GM19023 (cell line): ENCODE measurements around the gene SLC44A3.

Source experiments
- ATAC-seq: cut with Tn5 transposase; IDR thresholded peaks from one replicate; pipeline ENCODE4 v1.9.1; 2021; ENCODE audit warnings: mild to moderate bottlenecking, moderate library complexity; ENCODE audit not compliant: unreplicated experiment

SLC44A3 gene, protein sequence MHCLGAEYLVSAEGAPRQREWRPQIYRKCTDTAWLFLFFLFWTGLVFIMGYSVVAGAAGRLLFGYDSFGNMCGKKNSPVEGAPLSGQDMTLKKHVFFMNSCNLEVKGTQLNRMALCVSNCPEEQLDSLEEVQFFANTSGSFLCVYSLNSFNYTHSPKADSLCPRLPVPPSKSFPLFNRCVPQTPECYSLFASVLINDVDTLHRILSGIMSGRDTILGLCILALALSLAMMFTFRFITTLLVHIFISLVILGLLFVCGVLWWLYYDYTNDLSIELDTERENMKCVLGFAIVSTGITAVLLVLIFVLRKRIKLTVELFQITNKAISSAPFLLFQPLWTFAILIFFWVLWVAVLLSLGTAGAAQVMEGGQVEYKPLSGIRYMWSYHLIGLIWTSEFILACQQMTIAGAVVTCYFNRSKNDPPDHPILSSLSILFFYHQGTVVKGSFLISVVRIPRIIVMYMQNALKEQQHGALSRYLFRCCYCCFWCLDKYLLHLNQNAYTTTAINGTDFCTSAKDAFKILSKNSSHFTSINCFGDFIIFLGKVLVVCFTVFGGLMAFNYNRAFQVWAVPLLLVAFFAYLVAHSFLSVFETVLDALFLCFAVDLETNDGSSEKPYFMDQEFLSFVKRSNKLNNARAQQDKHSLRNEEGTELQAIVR

DNA sequence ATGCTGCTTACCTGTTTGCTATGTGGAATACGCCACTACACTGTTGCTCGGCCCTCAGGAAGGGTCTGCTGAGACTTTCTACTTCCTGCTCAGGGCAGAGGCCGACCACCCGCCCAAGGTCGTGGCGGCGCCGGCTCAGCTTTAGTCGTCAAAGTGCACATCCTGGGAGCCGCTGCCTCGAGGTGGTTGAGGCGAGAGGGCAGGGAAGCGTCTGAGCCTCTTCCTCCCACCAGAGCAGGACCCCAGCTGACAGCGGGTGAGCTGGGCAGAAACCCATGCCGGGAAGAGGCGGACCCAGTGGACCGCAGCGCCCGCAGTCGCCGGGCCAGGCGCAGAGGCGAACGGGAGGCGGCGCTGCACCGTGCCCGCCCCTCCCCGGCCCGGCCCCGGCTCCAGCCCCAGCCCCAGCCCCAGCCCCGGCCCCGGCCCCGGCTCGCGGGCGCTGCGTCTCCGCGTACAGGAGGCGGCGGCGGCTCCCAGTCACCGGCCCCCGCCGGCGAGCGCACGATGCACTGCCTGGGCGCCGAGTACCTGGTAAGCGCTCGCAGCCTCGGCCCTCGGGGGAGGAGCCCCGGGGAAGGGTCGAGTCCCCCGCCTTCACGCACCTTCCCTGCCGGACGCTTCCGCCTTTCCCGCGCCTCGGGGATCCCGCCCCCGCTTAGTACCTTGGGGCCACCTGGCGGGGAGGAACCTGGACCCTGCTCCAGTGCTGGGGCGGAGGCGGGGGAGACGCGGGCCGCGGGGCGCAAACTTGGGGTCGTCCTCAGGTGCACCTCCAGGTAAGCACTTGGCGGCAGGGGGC is at the start of gene SLC44A3:
TSS of gene SLC44A3 (plus strand) at position 413 of the 802 bp plus-strand sequence. CDS start at position 508, 95 bp downstream.
- no peak for ATAC-seq

DNA sequence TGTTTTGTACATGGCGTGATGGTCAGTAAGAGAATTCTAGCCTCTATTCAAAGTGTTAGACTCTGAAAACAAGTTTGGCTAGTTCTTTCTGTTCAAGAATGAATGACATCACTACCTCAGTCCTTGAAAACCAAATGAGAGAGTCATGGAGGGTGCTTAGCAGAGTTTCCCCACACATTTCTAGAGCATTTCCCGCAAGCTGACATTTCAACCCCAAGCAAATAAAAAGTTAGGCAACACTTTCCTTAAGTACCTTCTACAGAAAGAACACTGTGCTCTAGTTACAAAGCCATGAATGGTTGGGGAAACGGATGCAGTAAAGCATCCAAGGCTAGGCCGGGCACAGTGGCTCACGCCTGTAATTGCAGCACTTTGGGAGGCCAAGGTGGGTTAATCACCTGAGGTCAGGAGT is 47.9 kb upstream of the SLC44A3 start:
- no peak for ATAC-seq

DNA sequence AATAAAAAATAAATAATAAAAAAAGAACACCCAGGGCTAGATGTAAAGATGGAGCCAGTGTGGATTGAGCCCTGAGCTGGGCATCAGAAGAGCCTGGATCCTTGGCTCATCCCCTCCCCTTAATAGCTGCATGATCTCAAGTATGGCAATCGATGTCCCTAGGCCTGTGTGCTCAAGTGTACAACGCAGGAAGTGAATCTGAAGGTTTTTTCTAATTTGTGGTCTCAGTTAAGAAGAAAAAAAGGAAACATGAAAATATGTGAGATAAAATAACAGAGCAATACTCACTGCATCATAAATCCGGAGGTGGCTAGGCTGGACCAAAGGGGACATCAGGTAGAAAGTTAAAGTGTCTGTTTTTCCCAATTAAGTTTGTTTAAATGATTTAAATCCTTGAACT is 47.3 kb upstream of the SLC44A3 start:
- ATAC-seq: no peak

DNA sequence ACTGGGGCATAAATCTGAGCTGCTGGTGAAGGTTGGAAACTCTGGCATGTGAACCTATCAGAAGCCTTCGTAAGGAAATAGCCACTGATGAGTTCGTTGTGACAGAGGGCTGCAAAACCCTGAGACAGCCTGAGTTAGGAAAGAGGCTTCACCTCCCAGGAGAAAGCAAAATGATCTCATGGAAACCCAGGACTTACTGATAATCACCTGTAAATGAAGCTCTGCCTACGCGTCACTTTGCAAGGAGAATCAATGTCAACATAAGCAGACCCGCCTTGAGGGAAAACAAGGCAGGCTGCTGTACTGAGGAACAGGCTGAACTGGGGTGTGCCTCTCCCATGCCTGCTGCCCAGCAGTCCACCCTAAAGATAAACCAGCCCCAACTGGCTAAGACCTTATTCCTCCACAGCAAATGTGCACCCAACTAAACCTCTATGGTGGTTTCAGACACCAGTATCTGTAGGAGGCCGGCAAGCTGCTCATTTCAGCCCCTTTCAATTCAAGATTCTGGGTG is 46.8 kb upstream of the SLC44A3 start:
- no peak for ATAC-seq

DNA sequence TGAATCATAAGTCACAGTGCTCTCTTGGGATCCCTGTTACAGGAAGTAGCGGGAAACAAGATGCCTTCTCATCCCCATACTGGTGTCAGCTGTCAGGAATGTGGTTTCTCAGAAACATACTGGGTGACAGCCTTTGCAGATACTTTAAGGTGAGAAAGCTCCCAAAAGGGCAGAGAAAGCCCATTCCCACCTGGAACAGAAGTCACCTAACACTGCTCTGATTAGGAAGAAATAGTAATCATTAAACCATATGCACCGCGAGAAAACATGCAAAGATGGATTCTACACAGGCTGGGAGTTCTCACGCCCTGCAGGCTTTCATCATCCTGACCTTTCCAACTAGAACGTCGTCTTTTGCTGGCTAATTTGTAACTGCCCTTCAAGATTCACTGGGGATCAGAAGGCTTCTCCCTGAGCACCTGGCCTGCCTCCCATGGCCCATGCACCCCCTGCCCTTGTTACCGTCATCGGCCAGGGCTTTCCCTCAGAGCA is 46.2 kb upstream of the SLC44A3 start:
- no peak for ATAC-seq

DNA sequence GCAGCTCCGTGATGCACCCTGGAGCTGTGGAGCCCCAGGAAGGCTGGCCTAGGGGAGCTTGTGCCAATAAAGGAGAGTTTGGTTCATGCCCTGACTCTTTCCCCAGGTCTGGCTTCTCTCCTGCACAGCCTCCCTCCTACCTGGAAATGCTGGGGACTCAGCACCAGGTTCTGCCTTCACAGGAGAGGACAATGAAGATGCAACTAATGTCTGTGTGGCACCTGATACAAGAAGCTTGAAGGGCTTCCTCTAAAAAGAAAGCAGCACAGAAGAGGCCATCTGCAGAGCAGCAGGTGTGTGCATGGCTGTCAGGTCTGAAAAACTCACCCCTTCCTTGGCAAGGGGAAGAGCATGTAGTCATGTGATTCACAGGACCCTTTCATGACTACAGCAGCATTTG is 43.7 kb upstream of the SLC44A3 start:
- ATAC-seq: no peak

DNA sequence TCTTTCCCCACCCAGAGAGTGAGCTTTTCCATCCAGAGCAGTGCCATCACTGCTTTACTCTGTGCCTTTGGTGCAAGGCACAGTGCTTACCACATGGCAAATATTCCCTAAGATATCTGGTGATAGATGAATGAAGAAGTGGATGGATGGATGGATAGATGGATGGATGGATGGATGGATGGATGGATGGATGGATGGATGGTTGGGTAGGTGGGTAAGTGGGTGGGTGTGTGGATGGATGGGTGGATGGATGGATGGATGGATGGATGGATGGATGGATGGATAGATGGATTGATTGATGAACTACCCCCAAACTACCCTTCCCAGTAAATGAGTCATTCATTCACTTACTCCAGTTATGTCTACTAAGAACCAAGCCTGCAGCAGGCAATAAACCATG is 42.9 kb upstream of the SLC44A3 start:
- ATAC-seq: no peak

DNA sequence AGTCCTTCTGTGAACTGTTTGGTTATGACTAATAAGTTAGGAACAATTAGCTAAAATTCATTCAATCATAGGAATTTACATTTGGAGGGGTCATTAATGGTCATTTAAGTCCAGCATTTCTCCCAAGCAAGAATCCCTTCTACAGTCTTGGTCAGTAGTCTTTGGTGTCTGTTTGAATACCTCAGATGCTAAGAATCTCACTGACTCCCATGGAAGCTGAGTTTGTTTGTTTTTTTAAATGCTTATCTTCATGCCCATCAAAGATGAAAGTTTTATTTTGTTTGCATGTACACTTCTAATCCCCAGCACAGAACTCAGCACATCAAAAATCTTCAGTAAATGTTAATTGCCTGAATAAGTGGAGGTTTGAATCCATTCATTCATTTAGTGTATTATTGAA is 41.3 kb upstream of the SLC44A3 start:
- no peak for ATAC-seq

DNA sequence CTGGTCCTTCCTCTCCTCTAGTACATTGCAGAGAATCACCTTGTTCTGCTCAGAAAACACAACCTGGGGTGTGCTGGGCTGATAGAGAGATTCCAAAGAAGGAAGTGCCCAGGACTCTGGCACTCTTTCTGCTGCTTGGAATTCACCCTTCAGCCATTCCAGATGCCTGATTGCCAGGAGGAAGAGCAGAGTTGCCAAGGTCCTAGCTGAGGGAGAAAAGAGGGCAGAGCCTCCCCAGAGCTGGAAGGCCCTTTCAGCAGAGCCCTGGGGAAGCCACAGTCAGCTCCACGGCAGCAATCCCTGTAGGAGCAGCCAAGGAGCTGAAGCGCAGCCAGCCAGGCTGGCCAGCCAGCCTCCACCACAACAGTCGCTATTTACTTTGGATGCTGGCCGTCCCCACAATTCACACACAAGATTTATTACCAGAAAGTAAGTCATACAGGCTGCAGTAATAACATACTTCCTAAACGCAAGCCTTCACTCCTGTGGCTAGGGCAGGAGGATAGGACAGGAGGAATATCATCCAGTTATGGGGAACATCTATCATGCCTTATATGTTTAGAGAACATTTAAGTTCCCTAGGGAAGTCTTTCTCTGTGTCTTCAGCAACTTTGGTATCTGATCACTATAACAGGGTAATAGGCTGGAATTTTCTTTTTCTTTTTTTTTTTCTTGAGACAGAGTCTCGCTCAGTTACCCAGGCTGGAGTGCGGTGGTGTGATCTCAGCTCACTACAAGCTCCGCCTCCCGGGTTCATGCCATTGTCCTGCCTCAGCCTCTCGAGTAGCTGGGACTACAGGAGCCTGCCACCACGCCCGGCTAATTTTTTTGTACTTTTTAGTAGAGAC is 36.6 kb upstream of the SLC44A3 start:
- no peak for ATAC-seq

DNA sequence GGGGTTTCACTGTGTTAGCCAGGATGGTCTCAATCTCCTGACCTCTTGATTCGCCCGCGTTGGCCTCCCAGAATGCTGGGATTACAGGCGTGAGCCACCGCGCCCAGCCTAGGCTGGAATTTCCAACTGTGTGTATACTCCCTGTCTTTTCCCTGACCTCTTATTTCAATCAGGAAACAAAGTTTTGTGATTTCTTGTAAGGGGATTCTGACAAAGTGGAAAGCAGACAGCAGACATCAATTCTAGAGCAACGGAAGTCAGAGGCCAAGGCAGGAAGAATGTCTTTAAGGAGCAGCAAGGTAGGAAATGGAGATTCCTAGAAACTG is 36.0 kb upstream of the SLC44A3 start:
- no peak for ATAC-seq

DNA sequence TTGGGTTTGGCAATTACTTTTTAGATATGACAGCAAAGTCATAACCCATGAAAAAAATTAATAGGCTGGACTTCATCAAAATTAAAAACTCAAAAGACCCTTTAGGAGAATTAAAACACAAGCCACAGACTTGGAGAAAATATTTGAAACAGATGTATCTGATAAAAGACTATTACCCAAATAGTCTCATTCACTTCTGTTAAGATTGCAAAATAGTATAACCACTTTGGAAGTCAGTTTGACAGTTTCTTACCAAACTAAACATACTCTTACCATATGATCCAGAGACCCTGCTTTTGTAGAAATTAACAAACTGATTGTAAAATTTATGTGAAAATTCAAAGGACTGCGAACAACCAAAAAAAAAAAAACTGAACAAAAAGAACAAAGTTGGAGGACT is 32.5 kb upstream of the SLC44A3 start:
- ATAC-seq: no peak

DNA sequence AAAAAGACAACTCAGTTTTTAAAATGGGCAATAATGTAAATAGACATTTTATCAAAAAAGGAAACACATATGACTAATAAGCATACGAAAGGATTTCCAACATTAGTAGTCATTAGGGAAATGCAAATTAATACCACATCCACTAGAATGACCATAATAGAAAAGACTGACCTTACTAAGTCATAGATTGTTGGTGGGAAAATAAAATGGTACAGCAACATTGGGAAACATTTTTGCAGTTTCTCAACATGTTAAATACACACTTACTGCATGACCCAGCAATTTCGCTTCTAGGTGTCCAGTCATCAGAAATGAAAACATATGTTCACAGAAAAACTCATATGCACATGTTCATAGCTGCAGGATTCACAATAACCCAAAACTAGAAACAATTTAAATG is 29.9 kb upstream of the SLC44A3 start:
- ATAC-seq: no peak

DNA sequence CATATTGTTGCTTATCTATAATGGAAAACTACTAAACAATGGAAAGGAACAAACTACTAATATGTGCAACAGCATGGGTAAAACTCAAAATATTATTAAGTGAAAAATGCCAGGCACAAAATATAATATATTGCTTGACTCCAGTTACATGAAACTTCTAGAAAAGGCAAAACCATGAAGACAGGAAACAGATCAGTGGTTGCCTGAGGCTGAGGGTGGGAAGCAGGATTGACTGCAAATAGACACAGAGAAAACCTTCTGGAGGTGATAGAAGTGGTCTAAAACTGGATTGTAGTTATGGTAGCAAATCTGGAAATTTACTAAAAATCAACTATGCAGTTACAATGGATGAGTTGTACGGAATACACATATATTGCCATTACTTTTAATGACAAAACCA is 29.5 kb upstream of the SLC44A3 start:
- no peak for ATAC-seq

DNA sequence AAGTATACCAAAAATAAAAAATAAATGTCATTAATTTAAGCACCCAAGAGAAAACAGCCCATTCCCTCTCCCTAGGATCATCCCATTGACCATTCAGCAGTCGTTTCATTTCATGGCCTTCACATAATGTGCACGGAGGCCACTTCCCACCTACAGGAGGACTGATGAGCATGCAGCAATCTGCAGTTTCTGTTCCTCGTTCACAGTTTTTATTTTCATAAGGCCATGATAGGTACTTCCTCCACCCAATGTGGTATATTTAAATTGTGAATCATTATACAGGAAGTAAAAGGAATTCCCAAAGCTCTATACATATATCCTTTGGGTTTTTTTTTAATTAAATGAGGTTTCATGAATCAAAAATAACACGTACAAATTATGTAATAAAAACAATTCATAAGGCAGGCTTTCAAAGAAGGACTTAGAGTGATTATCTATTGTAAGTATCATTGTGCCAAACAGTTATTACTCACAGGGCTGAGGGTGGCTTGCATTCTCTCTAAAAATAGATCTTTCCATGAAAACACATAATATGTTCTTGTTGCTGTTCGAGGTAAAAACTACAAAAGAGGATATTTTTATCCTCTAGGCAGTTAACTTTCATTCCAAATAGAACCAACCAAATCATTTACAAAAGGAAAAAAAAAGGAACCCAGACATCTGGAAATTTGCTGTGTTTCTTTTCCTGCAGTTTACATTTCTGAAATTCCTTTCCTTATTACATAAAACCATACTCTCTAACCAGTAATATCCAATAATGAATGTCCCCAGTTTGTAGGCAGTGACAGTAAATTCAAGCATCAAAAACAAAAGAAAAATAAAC is 27.5 kb upstream of the SLC44A3 start:
- ATAC-seq: peak; percentile 97

DNA sequence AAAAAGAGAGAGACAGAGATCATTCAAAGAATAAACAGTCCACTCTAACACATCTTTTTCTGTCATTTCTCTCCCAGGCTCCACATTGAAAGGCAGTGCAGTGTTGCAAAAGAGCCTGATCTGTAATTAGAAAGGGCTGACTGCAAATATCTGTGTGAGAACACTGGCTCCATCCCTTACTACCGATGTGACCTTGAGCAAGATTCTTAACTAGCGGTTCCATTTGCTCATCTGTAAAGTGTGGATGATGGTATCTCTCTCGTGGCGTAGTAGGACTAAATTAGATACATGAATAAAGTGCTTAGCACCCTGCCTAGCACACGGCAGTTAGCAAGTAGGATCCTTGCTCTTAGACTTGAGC is 26.9 kb upstream of the SLC44A3 start:
- no peak for ATAC-seq

DNA sequence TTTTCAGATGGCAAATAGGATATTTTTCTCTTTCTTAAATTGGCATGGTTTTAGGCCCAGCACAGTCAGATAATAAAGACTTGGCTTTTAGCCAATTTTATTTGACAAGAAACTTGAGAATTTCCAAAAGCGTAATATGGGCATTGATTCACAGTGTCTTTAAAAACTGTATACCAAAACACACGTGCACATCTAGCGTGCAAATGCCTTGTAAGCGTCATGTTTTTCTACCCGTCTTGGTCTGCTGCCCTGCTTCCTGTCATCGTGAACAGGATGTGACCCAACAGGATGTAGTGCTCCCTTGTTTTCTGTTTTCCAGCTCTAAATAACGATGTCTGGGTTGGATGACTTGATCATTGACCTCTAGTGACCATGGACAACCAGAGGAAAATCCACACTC is 24.7 kb upstream of the SLC44A3 start:
- ATAC-seq: no peak

DNA sequence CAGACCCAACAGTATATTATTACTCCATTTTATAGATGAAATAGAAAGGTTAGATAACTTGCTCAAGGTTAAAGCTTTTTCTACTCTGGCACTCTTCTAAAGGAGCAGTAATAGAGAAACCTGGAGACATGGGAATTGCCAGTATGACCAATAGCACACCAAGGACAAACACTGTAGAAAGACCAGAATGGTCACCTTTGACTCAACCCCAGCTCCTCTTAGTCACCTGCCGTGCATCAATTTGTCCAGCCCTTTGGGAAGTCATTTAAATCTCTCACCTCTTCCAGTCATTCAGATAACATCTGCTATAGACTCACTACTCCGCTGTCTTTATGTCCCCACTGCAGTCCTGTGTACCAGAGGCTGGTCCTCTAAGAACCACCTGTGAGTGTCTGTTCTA is 23.9 kb upstream of the SLC44A3 start:
- ATAC-seq: no peak

DNA sequence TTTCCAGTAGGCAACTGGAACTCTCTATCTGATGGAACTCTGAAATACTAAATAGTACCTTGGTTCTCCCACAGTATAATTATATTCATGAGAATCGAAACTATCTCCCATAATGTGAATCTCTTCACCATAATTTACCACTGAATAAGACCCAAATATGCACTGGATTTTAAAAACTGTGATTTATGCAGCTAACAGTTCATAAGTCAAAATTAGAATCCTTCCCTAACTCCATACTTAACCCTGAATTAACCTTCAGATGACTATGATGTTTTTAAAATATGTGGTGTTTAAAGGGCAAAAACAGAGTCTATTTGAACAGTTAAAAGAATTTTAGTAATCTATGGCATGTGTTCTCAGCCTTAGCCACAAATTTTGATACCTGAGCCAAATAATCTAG is 22.9 kb upstream of the SLC44A3 start:
- no peak for ATAC-seq

DNA sequence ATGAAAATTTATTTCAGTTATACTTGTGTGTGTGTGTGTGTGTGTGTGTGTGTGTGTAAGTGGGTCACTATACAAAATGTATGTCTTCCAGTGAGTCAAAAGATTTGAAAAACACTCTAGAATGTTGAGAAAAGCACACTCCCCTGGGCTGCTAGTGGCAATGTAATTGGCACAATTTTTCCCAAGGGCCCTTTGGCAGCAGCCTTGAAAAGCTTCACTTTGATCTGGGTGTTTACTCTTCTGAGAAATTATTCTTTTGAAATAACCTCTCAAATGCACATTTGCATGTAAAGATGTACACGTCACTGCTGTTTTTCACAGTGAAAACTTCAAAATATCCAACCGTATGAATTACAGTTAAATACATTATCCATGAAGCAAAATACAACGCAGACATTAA is 22.1 kb upstream of the SLC44A3 start:
- no peak for ATAC-seq

DNA sequence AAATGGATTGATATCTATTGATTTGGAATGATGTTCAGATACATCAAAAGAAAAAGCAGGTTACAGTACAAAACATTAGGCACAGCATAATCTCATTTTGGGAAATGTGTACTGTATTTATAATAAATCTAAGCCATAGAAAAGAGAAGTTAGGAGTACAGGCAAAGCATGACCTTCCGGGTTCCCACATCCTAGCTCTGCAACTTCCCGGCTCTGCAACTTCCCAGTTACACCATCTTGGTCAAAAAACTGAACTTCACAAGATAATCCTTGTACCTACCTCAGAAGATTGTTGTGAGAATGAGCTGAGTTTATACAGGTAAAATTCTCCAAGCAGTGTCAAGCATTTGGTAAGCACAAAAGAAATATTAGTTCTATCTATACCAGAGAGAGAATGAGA is 21.7 kb upstream of the SLC44A3 start:
- no peak for ATAC-seq
